GM10248 (cell line): ENCODE measurements around the gene LRRC8D.

Experiments used
- CTCF ChIA-PET: fragments of 300-600 bp; sonication (Branson Sonifier 250); formaldehyde crosslinking; extraction: SDS; loops from one replicate; lab custom pipeline; 2021; ENCODE audit warnings: antibody characterized with exemption; lab: Yijun Ruan, JAX
- POLR2A ChIA-PET: fragments of 350-650 bp; sonication (Branson Sonifier 250); formaldehyde crosslinking; extraction: SDS; loops from one replicate; lab custom pipeline; 2020; ENCODE audit warnings: antibody characterized with exemption; lab: Yijun Ruan, JAX
- DNase-seq: peaks from one replicate; pipeline ENCODE4 v3.0.0; 2012; ENCODE audit errors: extremely low spot score
- TF ChIP-seq, protein P1 (sequence below): IDR thresholded peaks from 2 replicates; pipeline ENCODE4 v1.5.1; 2012; ENCODE audit warnings: mild to moderate bottlenecking, low read depth; ENCODE audit errors: extremely low read depth, missing control alignments, control extremely low read depth

Gene LRRC8D

DNA sequence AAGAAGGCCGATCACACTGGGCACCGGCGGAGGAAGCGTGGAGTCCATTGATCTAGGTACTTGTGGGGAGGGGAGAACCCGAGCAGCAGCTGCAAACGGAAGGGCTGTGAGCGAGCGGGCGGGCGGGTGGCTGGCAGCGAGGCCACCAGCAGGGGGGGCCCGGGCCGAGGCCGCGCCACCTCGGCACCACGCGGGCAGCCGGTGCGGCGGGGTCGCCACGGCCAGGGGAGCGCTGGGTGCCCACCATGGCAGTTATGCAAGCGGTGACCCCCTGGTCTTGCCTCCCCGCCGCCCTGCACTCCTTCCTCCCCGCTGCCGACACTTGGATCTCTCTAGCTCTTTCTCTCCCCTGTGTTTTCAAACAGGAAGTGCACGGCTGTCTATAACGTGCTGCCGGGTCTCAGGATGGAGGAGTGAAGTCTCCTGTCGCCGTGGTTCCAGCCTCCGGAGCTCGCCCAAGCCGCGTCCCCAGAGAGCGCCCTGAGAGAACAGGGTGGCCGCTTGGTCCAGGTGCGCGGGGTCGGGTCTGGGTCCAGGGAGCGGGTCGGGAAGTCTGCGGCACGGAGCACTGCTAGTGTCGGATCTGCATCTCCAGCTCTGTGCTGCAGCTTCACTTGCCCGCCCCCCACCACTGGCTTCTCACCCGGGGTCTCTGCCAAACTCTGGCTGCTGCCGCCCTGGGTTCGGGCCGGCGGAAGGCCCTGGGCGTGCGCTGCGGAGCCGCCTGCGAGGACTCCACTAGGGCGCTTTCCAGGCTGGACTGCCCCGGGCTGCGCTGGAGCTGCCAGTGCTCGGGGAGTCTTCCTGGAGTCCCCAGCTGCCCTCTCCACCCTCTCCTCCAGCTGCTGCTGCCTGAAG lies 22.7 kb downstream of the LRRC8D start:
- CTCF ChIA-PET: interaction anchor here (0.6 to 3.7 kb wide), 31 partner anchors 9 to 186 kb away, joined by 3 to 36 read pairs (median 4); partner anchors contain the start of gene LRRC8D
- DNase-seq: peak; percentile 89
- POLR2A ChIA-PET: interaction anchor here (1.3 kb wide), 1 partner anchor 22 kb away, joined by 3 read pairs; the partner anchor contains the start of gene LRRC8D
- TF ChIP-seq, protein P1, sequence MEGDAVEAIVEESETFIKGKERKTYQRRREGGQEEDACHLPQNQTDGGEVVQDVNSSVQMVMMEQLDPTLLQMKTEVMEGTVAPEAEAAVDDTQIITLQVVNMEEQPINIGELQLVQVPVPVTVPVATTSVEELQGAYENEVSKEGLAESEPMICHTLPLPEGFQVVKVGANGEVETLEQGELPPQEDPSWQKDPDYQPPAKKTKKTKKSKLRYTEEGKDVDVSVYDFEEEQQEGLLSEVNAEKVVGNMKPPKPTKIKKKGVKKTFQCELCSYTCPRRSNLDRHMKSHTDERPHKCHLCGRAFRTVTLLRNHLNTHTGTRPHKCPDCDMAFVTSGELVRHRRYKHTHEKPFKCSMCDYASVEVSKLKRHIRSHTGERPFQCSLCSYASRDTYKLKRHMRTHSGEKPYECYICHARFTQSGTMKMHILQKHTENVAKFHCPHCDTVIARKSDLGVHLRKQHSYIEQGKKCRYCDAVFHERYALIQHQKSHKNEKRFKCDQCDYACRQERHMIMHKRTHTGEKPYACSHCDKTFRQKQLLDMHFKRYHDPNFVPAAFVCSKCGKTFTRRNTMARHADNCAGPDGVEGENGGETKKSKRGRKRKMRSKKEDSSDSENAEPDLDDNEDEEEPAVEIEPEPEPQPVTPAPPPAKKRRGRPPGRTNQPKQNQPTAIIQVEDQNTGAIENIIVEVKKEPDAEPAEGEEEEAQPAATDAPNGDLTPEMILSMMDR: peak; percentile 80

DNA sequence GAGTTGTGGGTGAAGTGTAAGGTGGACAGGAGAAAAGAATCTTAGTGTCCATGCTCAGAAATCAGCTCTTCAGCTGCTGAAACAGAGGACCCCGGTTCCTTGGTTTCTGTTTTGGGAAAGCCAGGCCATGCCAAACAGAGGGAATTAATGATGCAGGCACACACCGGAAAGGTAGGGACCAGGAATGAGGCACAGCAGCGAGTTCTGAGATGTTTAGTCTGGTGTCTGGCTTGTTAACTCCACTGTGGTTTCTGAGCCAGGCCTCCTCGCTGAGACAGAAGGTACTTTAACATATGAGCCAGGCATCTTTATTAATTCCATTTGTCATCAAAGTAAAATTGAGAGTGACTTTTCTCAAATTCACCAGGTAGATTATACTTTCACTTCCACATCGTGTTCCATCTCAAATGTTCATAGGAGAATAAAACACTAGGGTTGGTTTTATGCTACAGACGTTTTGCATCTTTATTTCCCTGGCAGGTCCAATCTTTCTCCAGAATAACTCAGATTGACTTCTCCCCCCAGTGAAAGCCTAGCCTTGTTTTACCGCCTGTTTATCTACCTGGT lies 23.5 kb downstream of the LRRC8D start:
- ChIA-PET CTCF (interaction anchor here (0.6 to 3.7 kb wide), 19 partner anchors 10 to 177 kb away, joined by 3 to 36 read pairs (median 12); partner anchors contain the start of gene LRRC8D), POLR2A (interaction anchor here (1.3 kb wide), 1 partner anchor 23 kb away, joined by 3 read pairs; the partner anchor contains the start of gene LRRC8D)
- peak; percentile 34 for DNase-seq
- TF ChIP-seq, protein P1: no peak

DNA sequence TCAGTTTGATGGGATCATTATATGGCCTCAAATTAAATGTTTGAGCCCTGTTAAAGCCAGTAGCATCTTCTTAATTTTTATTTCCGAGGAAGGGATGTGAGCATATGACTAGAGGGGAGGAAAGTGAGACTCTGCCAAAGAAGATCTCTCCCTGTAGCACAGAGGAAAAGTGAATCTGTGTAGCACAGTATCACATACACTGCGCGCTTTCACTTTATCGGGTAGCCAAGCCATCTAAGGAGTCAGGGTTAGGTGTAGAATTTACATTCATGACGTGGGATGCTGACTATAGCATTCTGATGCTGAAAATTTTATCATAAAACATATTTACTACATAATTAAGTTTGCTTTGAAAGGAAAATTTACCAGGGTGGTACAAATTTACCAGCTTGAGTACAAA lies 24.0 kb downstream of the LRRC8D start:
- ChIA-PET CTCF (interaction anchor here (1.3 to 3.3 kb wide), 2 partner anchors 18 to 81 kb away, joined by 4 to 14 read pairs; no protein-coding TSS in a partner anchor), POLR2A (no interaction called here)
- no peak for DNase-seq
- TF ChIP-seq, protein P1: no peak

DNA sequence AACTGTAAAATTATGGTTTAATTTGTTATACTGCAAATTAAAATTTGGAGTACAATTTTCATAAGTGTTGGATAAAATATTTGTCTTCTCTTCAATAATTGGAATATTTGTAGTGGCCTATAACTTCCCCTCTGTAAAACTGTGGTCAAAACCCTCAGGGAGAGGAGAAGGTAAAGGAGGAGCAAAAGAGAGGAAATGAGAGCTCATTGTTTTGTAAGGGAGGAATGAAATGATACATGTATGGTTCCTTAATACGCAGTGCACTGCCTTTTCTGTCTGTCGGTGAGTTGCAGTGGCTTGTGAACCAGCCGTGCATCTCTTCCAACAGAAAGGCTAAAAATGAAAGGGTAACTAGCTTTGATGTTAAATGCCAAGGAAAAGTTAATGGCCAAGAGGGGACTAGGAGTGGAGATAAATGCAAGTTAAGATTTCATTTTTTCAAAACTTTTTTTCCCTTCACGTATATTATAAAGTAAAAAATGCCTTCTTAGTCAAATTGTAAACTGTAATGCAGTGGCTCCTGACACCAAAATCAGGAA lies 26.4 kb downstream of the LRRC8D start:
- TF ChIP-seq, protein P1: no peak
- DNase-seq: no peak
- ChIA-PET POLR2A (no interaction called here), CTCF (interaction anchor here (1.3 to 1.4 kb wide), 2 partner anchors 14 to 29 kb away, joined by 4 to 6 read pairs; no protein-coding TSS in a partner anchor)

DNA sequence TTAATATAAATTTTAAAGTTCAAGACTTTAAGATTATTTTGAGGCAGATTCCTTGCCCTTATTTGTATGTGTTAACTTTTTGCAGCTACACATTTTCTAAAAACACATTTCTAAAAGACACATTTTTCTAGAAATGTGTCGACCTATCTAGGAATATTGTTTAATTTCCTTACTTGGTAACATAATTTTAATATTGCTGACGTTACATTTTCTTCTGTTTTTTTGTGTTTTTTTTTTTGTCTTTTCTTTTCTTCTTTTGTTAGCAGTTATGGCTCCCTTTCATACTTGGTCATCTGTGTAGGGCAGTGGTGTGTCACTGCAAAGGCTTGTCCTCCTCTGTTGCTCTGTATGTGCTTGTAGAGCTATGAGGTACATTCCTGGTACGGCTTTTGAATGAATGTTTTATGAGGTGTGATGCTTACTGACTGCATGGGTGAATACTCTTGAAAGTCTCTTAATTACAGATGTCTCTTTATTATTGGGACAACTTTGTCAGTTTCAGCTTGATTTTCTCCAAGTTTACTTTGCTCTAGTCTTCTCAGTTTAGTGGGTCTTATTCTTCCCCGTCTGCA lies 30.1 kb downstream of the LRRC8D start:
- TF ChIP-seq, protein P1: no peak
- DNase-seq: no peak
- ChIA-PET CTCF (interaction anchor here (0.9 to 1.7 kb wide), 3 partner anchors 10 to 46 kb away, joined by 3 to 8 read pairs (median 8); no protein-coding TSS in a partner anchor), POLR2A (no interaction called here)

DNA sequence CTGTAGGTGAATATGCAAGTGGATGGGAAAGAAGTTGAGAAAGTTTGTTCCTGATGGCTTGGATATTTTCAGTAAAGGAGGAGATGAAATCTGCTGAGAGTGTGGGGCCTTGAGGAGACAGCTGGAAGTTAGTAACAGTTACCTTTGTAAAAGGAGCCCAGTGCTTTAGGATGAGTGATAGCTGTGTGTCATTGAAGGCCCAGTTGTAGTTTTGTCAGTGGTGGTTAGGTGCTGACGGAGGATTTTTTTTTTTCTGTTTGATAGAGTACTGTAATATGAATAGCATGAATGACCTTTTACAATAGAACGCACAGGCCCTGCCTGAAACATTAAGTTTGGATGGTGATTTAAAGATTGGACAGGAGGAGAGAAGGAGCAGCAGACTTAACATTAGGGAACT lies 33.3 kb downstream of the LRRC8D start:
- ChIA-PET CTCF (interaction anchor here (0.7 to 1.6 kb wide), 2 partner anchors 11 to 15 kb away, joined by 3 to 12 read pairs; no protein-coding TSS in a partner anchor), POLR2A (no interaction called here)
- no peak for DNase-seq
- TF ChIP-seq, protein P1: no peak
